Ovary (tissue), 3 donors: ENCODE measurements around the gene PGF.

ENCODE experiments used
- CTCF ChIP-seq, 3 donors: fragments of 450-650 bp in 2 of 3; fragments of 200-600 bp in 1 of 3; IDR thresholded peaks; one replicate each; pipeline versions ENCODE4 v1.5.1 to v1.8.0; 2016 to 2022; ENCODE audit warnings: antibody characterized with exemption in 3 of 3, mild to moderate bottlenecking in 1 of 3
- EP300 ChIP-seq: sonication (generic); formaldehyde crosslinking; IDR thresholded peaks from one replicate; pipeline ENCODE4 v1.6.1; 2017; ENCODE audit warnings: antibody characterized with exemption
- POLR2A ChIP-seq: fragments of 450-650 bp; IDR thresholded peaks from one replicate; pipeline ENCODE4 v1.6.1; 2017; ENCODE audit warnings: antibody characterized with exemption, mild to moderate bottlenecking, moderate library complexity
- donor health status: DM: no; HTN: no; CAD: no.

DNA sequence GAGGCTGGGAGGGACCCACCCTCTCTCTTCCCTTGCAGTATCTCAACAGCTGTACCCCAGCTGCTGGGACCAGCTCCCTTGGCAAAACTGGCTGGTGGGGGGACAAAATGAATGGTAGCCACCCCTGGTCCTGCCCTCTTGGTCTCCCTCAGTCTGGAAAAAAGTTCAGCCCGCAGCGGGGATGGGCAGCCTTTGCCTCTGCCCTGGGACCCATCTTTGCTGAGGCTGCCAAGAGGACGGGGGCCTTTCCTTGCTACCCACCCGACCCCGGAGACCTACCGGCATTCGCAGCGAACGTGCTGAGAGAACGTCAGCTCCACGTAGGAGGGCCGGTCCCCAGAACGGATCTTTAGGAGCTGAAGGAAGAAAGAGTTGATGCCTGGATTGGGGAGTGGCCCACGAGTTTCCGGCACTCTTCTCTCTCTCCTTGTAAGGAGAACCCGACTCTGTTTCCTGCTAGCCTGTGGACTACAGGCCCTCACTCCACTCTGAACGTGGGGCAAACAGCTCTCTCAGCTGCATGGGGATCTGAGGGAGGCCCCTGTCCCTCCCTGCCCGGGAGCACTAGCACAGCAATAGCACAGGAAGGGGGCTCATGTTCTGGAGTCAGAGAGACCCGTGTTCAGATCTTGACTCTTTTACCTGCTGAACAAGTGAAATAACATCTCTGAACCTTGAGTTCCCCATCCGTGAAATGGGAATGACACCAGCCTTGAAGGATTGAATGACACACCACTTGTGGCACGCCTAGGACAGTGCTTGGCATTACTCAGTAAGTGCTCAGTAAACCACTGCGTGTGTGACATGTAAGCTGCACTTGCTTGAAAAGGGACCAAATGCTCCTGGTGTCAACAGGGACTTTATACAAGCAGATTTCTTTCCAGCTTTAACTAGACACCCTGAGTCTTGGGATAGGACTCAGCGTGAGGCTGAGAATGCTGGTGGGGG is 6.9 kb downstream of the PGF start:
- TF ChIP-seq CTCF (IDR thresholded peaks at IDR 0.05) = no peak
- no peak for TF ChIP-seq POLR2A
- TF ChIP-seq EP300 = no peak
